ENCODE results near the gene FPGS.

FPGS gene

DNA sequence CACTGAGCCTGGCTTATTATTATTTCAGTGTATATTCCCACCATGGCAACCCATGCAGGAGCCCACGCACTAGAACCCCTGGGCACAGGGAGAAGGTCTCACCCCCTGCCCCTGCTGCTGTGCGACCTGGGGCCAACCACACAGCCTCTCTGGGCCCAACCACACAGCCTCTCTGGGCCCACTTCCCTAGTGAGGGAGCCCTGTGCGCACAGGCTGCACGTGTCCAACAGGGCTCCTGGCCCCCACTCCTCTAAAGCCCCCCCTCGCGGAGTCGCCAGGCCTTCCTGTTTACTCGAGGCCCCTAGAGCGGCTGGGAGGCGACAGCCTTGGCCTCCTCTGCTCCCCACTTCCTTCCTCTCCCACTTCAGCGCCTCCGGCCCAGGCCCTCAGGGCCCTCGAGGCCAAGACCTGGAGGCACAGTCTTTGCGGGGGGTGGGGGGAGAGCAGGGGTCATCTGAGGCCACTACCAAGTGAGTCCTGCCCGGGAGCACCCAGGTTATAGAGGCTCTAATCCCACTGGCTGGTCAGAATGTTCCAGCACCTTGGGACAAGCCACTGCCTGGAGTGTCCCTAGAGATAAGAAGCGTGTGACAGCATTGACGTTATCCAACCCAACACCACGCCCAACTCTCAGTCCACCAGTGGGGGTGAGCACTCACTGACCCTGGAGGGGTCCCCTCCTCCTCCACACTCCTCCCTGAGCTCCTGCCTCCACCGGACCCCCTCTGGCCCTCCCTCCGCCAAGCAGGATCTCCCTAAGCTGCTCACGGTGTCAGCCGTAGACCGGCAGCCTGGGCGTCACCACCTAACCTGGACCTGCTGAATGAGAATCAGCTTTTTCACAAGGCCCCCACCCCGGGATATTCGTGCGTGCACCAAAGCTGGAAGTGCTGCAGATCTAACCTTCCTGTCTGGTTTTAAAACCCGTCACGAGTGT is 59.7 kb downstream of the FPGS start:
- DNase-seq: no peak

DNA sequence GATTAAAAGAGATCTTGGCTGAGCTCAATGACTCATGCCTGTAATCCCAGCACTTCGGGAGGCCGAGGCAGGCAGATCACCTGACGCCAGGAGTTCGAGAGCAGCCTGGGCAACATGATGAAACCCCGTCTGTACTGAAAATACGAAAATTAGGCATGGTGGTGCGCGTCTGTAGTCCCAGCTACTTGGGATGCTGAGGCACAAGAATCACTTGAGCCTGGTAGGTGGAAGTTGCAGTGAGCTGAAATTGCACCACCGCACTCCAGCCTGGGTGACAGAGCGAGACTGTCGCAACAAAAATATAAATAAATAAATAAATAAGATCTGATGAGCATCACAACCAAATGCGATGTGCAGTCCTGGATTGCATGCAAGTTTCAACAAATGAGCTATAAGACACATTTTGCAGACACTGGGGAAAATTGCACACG is 60.5 kb downstream of the FPGS start:
- DNase-seq: no peak
